ENCODE data around the gene AIFM2. TPM values are rescaled to one million over a fixed set of nuclear protein-coding genes. Genes with fewer than 3 reads are reported as not detected.
"Not testable (repeated sequence)": the region's sequence is repeated elsewhere in the genome, so short reads cannot be mapped to it uniquely, and the experiment has no call there.

The AIFM2 gene
- total RNA-seq, 1 experiment from 2014 or later, result 16.6 TPM

- DNase-seq (ENCODE audit: low read depth, low spot score) (no peak), ATAC-seq (peak; percentile 79)
- CTCF ChIA-PET, result no interaction called here
- no peak overlapping the region for H3K4me3 ChIP-seq (ENCODE audit: low read depth in 2 of 2, low read length in 2 of 2)
- H3K9me3 ChIP-seq (ENCODE audit: control insufficient read depth, insufficient read depth, low read depth, low read length), result no peaks in the 10 kb centered on the region
- no peak for TF ChIP-seq REST (IDR thresholded peaks at IDR 0.05; ENCODE audit: insufficient read depth in 1 of 2, low read depth in 2 of 2, low read length in 1 of 2)
- TF ChIP-seq CTCF (IDR thresholded peaks at IDR 0.05), result peak; percentile 85
- in situ Hi-C loops (cut with HindIII; ENCODE audit: low pct_unique_long_range_greater_than_20kb, low sequenced_read_pairs), result no loop called here
- no peaks in the 10 kb centered on the region for H3K36me3 ChIP-seq (ENCODE audit: control insufficient read depth, insufficient read depth, low read length)
- POLR2A ChIA-PET, result no interaction called here
- H3K27ac ChIP-seq (ENCODE audit: low read length), result no peak overlapping the region
- no TSS peak for BruUV-seq (replicated peaks)
- H3K27me3 ChIP-seq (ENCODE audit: control insufficient read depth, insufficient read depth, low read length), result no peaks in the 10 kb centered on the region
- H3K4me1 ChIP-seq (ENCODE audit: control insufficient read depth, insufficient read depth, low read length), result no peaks in the 10 kb centered on the region
- intact Hi-C loops (cut with micrococcal nuclease; ENCODE audit: unreplicated experiment), result no loop called here
Observed at GRCh38 chr10:70106958-70107791, 25.4 kb downstream of the AIFM2 start.

GRCh38 chr10:70101668-70102067 is 31.0 kb downstream of the AIFM2 start:
- ATAC-seq (no peak), DNase-seq (ENCODE audit: low read depth, low spot score) (no peak)
- no peak overlapping the region for H3K27ac ChIP-seq (ENCODE audit: low read length)
- no peaks in the 10 kb centered on the region for H3K36me3 ChIP-seq (ENCODE audit: control insufficient read depth, insufficient read depth, low read length)
- no peaks in the 10 kb centered on the region for H3K4me1 ChIP-seq (ENCODE audit: control insufficient read depth, insufficient read depth, low read length)
- POLR2A ChIA-PET, result no interaction called here
- BruUV-seq (replicated peaks), result no TSS peak
- H3K9me3 ChIP-seq (ENCODE audit: control insufficient read depth, insufficient read depth, low read depth, low read length), result no peaks in the 10 kb centered on the region
- intact Hi-C loops (cut with micrococcal nuclease; ENCODE audit: unreplicated experiment) (no loop called here), in situ Hi-C loops (cut with HindIII; ENCODE audit: low pct_unique_long_range_greater_than_20kb, low sequenced_read_pairs) (no loop called here)
- TF ChIP-seq REST (IDR thresholded peaks at IDR 0.05; ENCODE audit: insufficient read depth in 1 of 2, low read depth in 2 of 2, low read length in 1 of 2) (no peak), TCF7L2 (IDR thresholded peaks at IDR 0.05; ENCODE audit: low read depth, low read length) (no peak), POLR2AphosphoS5 (IDR thresholded peaks at IDR 0.05; ENCODE audit: low read depth, low read length) (no peak), CTCF (IDR thresholded peaks at IDR 0.05) (no peak), SIN3A (IDR thresholded peaks at IDR 0.05; ENCODE audit: borderline replicate concordance, insufficient read depth, low read depth, low read length) (no peak)
- CTCF ChIA-PET, result no interaction called here
- no peak overlapping the region for H3K4me3 ChIP-seq (ENCODE audit: low read depth in 2 of 2, low read length in 2 of 2)
- H3K27me3 ChIP-seq (ENCODE audit: control insufficient read depth, insufficient read depth, low read length), result no peaks in the 10 kb centered on the region

- H3K4me3 ChIP-seq (ENCODE audit: low read depth in 2 of 2, low read length in 2 of 2); H3K4me1 ChIP-seq (ENCODE audit: control insufficient read depth, insufficient read depth, low read length); POLR2A ChIA-PET; ATAC-seq; in situ Hi-C loops (cut with HindIII; ENCODE audit: low pct_unique_long_range_greater_than_20kb, low sequenced_read_pairs); H3K9me3 ChIP-seq (ENCODE audit: control insufficient read depth, insufficient read depth, low read depth, low read length); H3K27me3 ChIP-seq (ENCODE audit: control insufficient read depth, insufficient read depth, low read length); BruUV-seq (replicated peaks); intact Hi-C loops (cut with micrococcal nuclease; ENCODE audit: unreplicated experiment); H3K36me3 ChIP-seq (ENCODE audit: control insufficient read depth, insufficient read depth, low read length); DNase-seq (ENCODE audit: low read depth, low spot score); H3K27ac ChIP-seq (ENCODE audit: low read length): not testable (repeated sequence)
- CTCF ChIA-PET, result interaction anchor here (0.5 kb wide), 1 partner anchor 296 kb away, joined by 5 read pairs; no protein-coding TSS in a partner anchor
Observed at GRCh38 chr10:70101068-70101562, 31.5 kb downstream of the AIFM2 start.

Measured in Panc1 (cell line).